ENCODE measurements around the gene EYA2.

EYA2 gene

DNA sequence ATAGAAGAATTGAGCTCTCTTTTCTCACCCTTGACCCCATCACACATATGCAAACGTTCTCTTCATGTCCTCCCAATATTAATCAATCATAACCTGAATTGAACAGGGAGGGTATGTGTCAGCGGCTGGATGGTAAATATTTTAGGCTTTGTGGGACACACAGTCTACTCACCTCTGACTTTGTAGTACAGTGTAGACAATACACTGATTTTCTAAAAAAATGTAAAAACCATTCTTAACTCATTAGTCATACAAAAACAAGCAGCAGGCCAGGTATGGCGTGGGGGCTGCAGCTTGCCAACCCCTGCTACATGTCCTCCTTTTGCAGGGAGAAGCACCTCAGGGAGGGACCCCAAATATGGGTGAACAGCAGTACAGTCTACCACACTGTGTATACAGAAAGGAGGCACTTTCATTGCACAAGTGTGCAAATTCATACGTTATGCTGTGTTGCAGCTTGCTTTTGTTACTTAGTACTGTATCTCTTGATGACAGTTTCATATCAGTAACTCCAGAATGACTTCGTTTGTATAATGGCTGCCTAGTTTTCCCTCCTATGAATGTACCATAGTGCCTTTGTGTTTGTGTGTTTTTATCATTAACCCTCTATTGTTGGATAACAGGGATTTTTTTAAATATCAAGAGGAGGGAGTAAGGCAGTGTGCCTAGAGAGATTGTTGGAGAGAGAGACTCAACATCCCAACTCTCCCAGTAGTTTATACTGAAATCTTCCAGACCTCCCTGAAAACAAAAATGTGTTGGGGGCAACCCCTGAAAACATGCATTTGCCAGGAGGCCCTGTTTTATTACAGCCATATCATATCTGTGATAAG, 247.5 kb downstream of the EYA2 start:
- ChIA-PET POLR2A (no interaction called here), CTCF (interaction anchor here (1.2 to 3.2 kb wide), 3 partner anchors 7 to 393 kb away, joined by 3 to 18 read pairs (median 3); no protein-coding TSS in a partner anchor)
- H3K4me3 ChIP-seq (ENCODE audit: low read depth, low read length): no peak overlapping the region
- DNase-seq (ENCODE audit: low read depth, low spot score): no peak
- TF ChIP-seq, protein P1, sequence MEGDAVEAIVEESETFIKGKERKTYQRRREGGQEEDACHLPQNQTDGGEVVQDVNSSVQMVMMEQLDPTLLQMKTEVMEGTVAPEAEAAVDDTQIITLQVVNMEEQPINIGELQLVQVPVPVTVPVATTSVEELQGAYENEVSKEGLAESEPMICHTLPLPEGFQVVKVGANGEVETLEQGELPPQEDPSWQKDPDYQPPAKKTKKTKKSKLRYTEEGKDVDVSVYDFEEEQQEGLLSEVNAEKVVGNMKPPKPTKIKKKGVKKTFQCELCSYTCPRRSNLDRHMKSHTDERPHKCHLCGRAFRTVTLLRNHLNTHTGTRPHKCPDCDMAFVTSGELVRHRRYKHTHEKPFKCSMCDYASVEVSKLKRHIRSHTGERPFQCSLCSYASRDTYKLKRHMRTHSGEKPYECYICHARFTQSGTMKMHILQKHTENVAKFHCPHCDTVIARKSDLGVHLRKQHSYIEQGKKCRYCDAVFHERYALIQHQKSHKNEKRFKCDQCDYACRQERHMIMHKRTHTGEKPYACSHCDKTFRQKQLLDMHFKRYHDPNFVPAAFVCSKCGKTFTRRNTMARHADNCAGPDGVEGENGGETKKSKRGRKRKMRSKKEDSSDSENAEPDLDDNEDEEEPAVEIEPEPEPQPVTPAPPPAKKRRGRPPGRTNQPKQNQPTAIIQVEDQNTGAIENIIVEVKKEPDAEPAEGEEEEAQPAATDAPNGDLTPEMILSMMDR (IDR thresholded peaks at IDR 0.05; ENCODE audit: insufficient read depth, low read length, missing control alignments): no peak

DNA sequence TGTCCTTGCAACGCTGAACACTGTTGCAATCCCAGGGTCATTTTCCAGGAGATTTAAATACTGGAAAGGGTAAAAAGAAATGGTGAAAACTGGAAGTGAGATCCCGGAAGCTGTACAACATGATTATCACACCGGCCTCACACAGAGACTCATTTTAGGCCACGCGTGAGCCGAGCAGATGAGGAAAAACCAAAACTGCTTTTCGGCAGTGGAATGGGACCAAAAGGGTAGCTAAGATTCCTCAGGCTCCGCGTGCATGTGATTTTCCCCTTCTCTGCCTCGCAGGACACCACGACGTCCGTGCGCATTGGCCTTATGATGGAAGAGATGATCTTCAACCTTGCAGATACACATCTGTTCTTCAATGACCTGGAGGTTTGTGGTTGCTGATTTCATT, 248.1 kb downstream of the EYA2 start:
- TF ChIP-seq, protein P1 (IDR thresholded peaks at IDR 0.05; ENCODE audit: insufficient read depth, low read length, missing control alignments): no peak
- no peak for DNase-seq (ENCODE audit: low read depth, low spot score)
- H3K4me3 ChIP-seq (ENCODE audit: low read depth, low read length): no peak overlapping the region
- ChIA-PET POLR2A (no interaction called here), CTCF (interaction anchor here (0.7 to 1.4 kb wide), 5 partner anchors 18 to 394 kb away, joined by 3 to 4 read pairs (median 3); no protein-coding TSS in a partner anchor)

DNA sequence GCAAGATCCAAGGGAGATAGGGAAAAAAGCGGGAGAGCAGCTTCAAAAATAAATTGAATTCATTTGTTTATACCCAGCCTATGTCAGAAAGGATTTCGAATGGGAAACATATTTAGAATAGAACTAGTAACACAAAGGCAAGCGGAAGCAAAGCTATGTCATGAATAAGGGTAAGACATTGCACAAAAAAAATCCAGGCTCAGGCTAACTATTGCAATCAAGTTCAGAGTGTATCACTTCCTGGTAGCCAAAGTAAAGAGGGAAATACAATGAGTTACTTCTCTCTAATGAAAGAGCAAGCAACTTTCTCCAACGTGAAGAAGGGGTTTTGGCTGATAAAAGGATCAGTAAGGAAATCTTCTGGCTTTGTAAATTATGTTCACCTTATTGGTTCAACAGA, 249.0 kb downstream of the EYA2 start:
- DNase-seq (ENCODE audit: low read depth, low spot score): no peak
- H3K4me3 ChIP-seq (ENCODE audit: low read depth, low read length): no peak overlapping the region
- CTCF ChIA-PET: interaction anchor here (0.7 to 1.4 kb wide), 5 partner anchors 19 to 394 kb away, joined by 3 to 4 read pairs (median 3); no protein-coding TSS in a partner anchor
- TF ChIP-seq, protein P1 (IDR thresholded peaks at IDR 0.05; ENCODE audit: insufficient read depth, low read length, missing control alignments): no peak
- POLR2A ChIA-PET: no interaction called here

DNA sequence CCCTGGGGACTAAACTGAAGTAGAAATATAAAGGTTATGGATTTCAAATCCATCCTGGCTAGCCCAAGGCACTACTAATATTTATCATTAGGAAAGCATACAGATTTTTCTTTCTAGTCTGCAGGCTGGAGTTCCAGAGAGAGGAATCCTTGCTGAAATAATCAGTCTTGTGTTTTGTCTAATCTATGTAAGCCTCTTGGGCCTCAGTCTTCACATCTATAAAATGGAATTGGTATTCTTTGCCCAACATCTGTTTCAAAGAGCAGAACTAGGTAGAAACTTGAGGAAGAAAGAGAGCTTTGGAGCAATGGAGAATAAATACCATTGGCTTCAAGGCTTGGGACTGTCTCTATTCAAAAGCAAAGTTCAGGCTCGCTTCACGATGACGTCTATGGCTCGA, 249.8 kb downstream of the EYA2 start:
- POLR2A ChIA-PET: no interaction called here
- TF ChIP-seq, protein P1 (IDR thresholded peaks at IDR 0.05; ENCODE audit: insufficient read depth, low read length, missing control alignments): no peak
- CTCF ChIA-PET: interaction anchor here (1.1 kb wide), 1 partner anchor 52 kb away, joined by 3 read pairs; no protein-coding TSS in a partner anchor
- DNase-seq (ENCODE audit: low read depth, low spot score): no peak
- no peak overlapping the region for H3K4me3 ChIP-seq (ENCODE audit: low read depth, low read length)

DNA sequence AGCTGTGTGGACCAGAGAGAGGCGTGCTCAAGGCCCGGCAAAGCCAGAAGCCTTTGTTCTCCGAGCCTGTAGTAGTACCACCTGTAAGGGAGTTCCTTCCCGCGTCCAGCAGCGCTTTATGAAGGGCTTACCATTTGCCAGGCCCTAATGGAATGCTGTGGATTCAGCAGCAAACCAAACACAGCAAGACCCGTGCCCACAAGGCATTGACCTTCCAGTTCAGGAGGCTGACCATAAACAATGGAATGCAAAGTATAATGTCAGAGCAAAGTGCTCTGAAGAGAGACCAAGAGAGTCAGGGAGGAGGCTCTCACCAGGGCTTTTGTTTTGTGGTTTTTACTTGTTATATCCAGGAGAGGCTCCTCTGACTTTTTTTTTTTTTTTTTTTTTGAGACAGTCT, 252.0 kb downstream of the EYA2 start:
- ChIA-PET POLR2A (no interaction called here), CTCF (interaction anchor here (1.6 kb wide), 1 partner anchor 389 kb away, joined by 5 read pairs; no protein-coding TSS in a partner anchor)
- DNase-seq (ENCODE audit: low read depth, low spot score): no peak

DNA sequence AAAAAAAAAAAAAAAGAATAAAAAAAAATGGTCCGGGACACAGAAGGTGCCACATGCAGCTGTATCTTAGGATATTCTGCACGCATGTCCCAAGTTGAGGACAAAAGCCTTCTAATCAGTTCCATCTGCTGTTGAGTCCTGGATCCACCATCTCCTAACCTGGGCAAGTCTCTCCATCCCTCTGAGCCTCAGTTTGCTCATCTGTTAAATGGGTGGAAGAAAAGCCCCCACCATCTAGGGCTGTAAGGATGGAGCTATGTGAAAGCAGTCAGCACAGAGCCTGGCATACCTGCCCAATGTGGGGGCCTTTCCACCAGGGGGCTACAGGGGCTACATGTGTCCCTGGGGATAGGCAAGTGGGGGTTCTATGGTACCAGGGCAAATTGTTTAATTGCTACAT, 253.4 kb downstream of the EYA2 start:
- no peak for DNase-seq (ENCODE audit: low read depth, low spot score)
- no peak overlapping the region for H3K4me3 ChIP-seq (ENCODE audit: low read depth, low read length)
- ChIA-PET POLR2A (no interaction called here), CTCF (interaction anchor here (1.2 to 5.0 kb wide), 3 partner anchors 8 to 399 kb away, joined by 4 to 109 read pairs (median 18); no protein-coding TSS in a partner anchor)
- TF ChIP-seq, protein P1 (IDR thresholded peaks at IDR 0.05; ENCODE audit: insufficient read depth, low read length, missing control alignments): no peak

More for the DNA sequence above, 252.0 kb downstream of the EYA2 start:
- TF ChIP-seq, protein P1 (IDR thresholded peaks at IDR 0.05; ENCODE audit: insufficient read depth, low read length, missing control alignments): no peak
- H3K4me3 ChIP-seq (ENCODE audit: low read depth, low read length): no peak overlapping the region

All from AG04449 (cell line).